Effector memory CD4-positive, alpha-beta T cell (primary cell): ENCODE measurements around the gene CDCA7L.

Source experiments
- DNase-seq, 3 donors: peaks; one replicate each; pipeline ENCODE4 v3.0.0-alpha.2; 2020
- H3K27ac ChIP-seq: 2 replicates; pipeline ENCODE4 v1.7.0; 2013; ENCODE audit warnings: mild to moderate bottlenecking, low read length, moderate library complexity; ENCODE audit not compliant: insufficient read depth, poor library complexity, severe bottlenecking
- H3K27me3 ChIP-seq: replicated peaks from 2 replicates; pipeline ENCODE4 v1.7.0; 2013; ENCODE audit warnings: mild to moderate bottlenecking, low read length; ENCODE audit not compliant: insufficient read depth, control insufficient read depth, poor library complexity, severe bottlenecking
- H3K36me3 ChIP-seq: 2 replicates; pipeline ENCODE4 v1.7.0; 2013; ENCODE audit warnings: mild to moderate bottlenecking, low read length, moderate library complexity; ENCODE audit not compliant: control insufficient read depth, insufficient read depth
- H3K4me1 ChIP-seq: 2 replicates; pipeline ENCODE4 v1.7.0; 2013; ENCODE audit warnings: low read length, mild to moderate bottlenecking; ENCODE audit not compliant: control insufficient read depth, insufficient read depth, poor library complexity, severe bottlenecking
- H3K4me3 ChIP-seq: 2 replicates; pipeline ENCODE4 v1.7.0; 2013; ENCODE audit warnings: low read length, low read depth, mild to moderate bottlenecking; ENCODE audit not compliant: insufficient read depth, poor library complexity, severe bottlenecking
- H3K9me3 ChIP-seq: 2 replicates; pipeline ENCODE4 v1.7.0; 2013; ENCODE audit warnings: mild to moderate bottlenecking, low read length, moderate library complexity; ENCODE audit not compliant: control insufficient read depth
- total RNA-seq, 3 donors: gene quantifications; one replicate each; lab custom pipeline; 2026; lab: John Stamatoyannopoulos, UW

CDCA7L gene
- total RNA-seq: 1.3 to 9.3 (median 5.9) reads per million in 3 donors

GRCh38 chr7:21945454-21946221 is at the start of gene CDCA7L:
Gene CDCA7L (minus strand): TSS chr7:21945899. CDS start chr7:21945804, 95 bp downstream.
- Histone ChIP-seq H3K4me3 (peak within 1 kb of the TSS; percentile 48), H3K4me1 (peaks cover 9% of the 10 kb centered on the region), H3K36me3 (no peaks in the 10 kb centered on the region), H3K9me3 (no peaks in the 10 kb centered on the region), H3K27me3 (no peaks in the 10 kb centered on the region), H3K27ac (no peak within 1 kb of the TSS)
- DNase-seq: peak in 1 of 3 donors; percentile 3

GRCh38 chr7:21986096-21986495 is 40.4 kb upstream of the CDCA7L start:
- Histone ChIP-seq H3K27ac (no peak overlapping the region), H3K9me3 (no peaks in the 10 kb centered on the region), H3K4me3 (no peak overlapping the region), H3K27me3 (no peaks in the 10 kb centered on the region), H3K4me1 (no peaks in the 10 kb centered on the region), H3K36me3 (no peaks in the 10 kb centered on the region)
- DNase-seq: no peak

GRCh38 chr7:21984042-21984441 is 38.3 kb upstream of the CDCA7L start:
- DNase-seq: no peak
- no peak overlapping the region for H3K27ac ChIP-seq
- H3K4me1 ChIP-seq: no peaks in the 10 kb centered on the region
- no peaks in the 10 kb centered on the region for H3K9me3 ChIP-seq
- no peaks in the 10 kb centered on the region for H3K36me3 ChIP-seq
- no peak overlapping the region for H3K4me3 ChIP-seq
- H3K27me3 ChIP-seq: no peaks in the 10 kb centered on the region

- Histone ChIP-seq H3K27ac (no peak overlapping the region), H3K27me3 (no peaks in the 10 kb centered on the region), H3K4me3 (no peak overlapping the region), H3K4me1 (no peaks in the 10 kb centered on the region), H3K9me3 (no peaks in the 10 kb centered on the region), H3K36me3 (no peaks in the 10 kb centered on the region)
- no peak for DNase-seq
Observed at GRCh38 chr7:21983056-21983455, 37.4 kb upstream of the CDCA7L start.

- Histone ChIP-seq H3K27me3 (no peaks in the 10 kb centered on the region), H3K4me1 (no peaks in the 10 kb centered on the region), H3K27ac (no peak overlapping the region), H3K36me3 (no peaks in the 10 kb centered on the region), H3K4me3 (no peak overlapping the region), H3K9me3 (no peaks in the 10 kb centered on the region)
- DNase-seq: no peak
Observed at GRCh38 chr7:21981524-21981923, 35.8 kb upstream of the CDCA7L start.

GRCh38 chr7:21980926-21981500 is 35.3 kb upstream of the CDCA7L start:
- no peak for DNase-seq
- no peak overlapping the region for H3K4me3 ChIP-seq
- H3K27me3 ChIP-seq: no peaks in the 10 kb centered on the region
- H3K36me3 ChIP-seq: no peaks in the 10 kb centered on the region
- H3K9me3 ChIP-seq: no peaks in the 10 kb centered on the region
- H3K4me1 ChIP-seq: no peaks in the 10 kb centered on the region
- H3K27ac ChIP-seq: no peak overlapping the region

GRCh38 chr7:21972397-21972784 is 26.7 kb upstream of the CDCA7L start:
- no peak for DNase-seq
- Histone ChIP-seq H3K9me3 (no peaks in the 10 kb centered on the region), H3K4me3 (no peak overlapping the region), H3K36me3 (no peaks in the 10 kb centered on the region), H3K27ac (no peak overlapping the region), H3K27me3 (no peaks in the 10 kb centered on the region), H3K4me1 (no peaks in the 10 kb centered on the region)

- no peaks in the 10 kb centered on the region for H3K9me3 ChIP-seq
- no peaks in the 10 kb centered on the region for H3K27me3 ChIP-seq
- DNase-seq: no peak
- H3K4me1 ChIP-seq: no peaks in the 10 kb centered on the region
- no peak overlapping the region for H3K4me3 ChIP-seq
- no peak overlapping the region for H3K27ac ChIP-seq
- H3K36me3 ChIP-seq: no peaks in the 10 kb centered on the region
Observed at GRCh38 chr7:21971780-21972396, 26.2 kb upstream of the CDCA7L start.

GRCh38 chr7:21969822-21970221 is 24.1 kb upstream of the CDCA7L start:
- H3K4me3 ChIP-seq: no peak overlapping the region
- DNase-seq: no peak
- no peaks in the 10 kb centered on the region for H3K9me3 ChIP-seq
- H3K36me3 ChIP-seq: no peaks in the 10 kb centered on the region
- H3K27me3 ChIP-seq: no peaks in the 10 kb centered on the region
- no peaks in the 10 kb centered on the region for H3K4me1 ChIP-seq
- no peak overlapping the region for H3K27ac ChIP-seq

- Histone ChIP-seq H3K9me3 (no peaks in the 10 kb centered on the region), H3K4me3 (no peak overlapping the region), H3K36me3 (no peaks in the 10 kb centered on the region), H3K27me3 (no peaks in the 10 kb centered on the region), H3K27ac (no peak overlapping the region), H3K4me1 (no peaks in the 10 kb centered on the region)
- DNase-seq: no peak
Observed at GRCh38 chr7:21967598-21968003, 21.9 kb upstream of the CDCA7L start.
